HG03521 (cell line): Measurements from ENCODE around the gene KCNJ6.

Experiments used
- ATAC-seq: cut with Tn5 transposase; IDR thresholded peaks from one replicate; pipeline ENCODE4 v1.9.1; 2021; ENCODE audit warnings: mild to moderate bottlenecking, moderate library complexity; ENCODE audit not compliant: unreplicated experiment

The KCNJ6 gene

DNA sequence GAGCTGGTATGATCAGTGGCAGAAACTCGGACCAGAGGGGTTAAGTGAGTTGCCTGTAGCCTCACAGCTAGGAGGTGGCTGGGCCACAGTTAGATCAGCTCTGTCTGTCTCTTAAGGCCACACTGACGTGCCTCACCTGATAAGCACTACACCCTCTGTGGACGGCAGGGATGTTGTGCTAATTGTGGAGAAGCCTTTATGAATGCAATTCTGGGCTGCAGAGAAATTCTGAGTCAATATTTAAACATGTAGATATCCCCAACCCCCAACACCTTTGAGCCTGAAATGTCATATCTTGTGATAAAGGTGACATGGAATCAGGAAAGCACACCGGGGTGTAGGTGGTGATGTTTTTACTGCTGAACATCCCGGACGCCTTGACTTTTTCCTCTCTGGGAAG, 88.3 kb downstream of the KCNJ6 start:
- ATAC-seq, result no peak

DNA sequence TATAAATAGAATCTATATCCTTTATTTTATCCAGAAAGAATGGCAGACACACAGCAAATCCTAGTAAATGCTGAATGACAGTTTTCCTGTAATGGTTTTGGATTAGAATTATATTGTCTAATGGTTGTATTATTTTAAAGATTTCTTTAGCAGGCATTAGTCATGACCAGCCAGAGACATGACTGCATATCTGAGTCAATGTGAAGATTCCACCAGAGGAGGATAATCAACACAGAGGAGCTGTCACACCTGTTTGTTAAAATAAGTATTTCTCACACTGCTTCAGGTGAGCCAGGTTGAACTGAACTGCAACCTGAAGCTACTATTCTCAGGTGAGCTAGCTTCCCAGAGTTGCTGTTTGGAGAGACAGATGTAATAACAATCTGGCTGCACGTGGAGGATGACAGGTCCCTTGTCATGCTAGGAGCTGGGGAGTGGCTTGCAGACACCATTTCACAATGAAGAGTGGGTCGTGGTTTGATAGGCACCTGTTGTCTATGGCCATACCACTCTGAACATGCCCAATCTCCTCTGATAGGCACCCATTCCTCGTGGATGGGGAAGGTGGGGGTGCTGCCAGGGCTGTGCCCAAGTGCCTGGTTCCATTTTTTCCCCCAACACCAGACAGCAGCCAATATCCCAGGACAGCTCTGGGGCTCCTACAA, 94.3 kb downstream of the KCNJ6 start:
- no peak for ATAC-seq

DNA sequence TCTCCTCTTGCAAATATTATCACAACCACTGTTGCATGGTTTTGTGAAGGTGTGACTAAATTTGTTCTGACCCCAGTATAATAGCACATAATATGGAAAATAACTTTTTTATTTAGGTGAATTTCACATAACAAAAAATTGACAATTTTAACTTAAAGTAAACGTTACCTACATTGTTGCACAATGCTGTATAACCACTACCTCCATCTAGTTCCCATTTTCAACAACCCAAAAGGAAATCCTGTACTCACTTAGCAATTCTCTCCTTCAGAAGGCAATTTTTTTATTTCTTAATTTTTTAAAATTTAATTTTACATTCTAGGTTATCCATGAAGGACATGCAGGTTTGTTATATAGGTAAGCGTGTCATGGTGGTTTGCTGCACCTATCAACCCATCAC, 95.2 kb downstream of the KCNJ6 start:
- no peak for ATAC-seq

DNA sequence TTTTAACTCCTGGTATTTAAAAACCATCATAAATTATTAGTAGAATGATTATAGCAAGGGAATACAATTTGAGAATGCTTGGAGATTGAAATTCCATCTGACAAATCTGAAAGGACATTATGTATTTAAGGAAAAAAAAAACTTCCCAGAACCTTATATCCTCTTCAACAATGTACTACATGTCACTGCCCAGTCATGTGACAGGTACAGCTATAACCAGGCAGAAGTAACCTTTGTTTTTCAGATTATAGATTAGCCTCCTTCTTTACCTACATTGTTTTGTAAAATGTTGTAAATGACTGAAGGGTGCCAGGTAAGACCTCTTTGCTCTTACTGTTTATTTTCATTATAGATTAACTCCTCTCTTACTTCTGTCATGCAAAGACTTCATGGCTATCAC, 96.9 kb downstream of the KCNJ6 start:
- no peak for ATAC-seq

DNA sequence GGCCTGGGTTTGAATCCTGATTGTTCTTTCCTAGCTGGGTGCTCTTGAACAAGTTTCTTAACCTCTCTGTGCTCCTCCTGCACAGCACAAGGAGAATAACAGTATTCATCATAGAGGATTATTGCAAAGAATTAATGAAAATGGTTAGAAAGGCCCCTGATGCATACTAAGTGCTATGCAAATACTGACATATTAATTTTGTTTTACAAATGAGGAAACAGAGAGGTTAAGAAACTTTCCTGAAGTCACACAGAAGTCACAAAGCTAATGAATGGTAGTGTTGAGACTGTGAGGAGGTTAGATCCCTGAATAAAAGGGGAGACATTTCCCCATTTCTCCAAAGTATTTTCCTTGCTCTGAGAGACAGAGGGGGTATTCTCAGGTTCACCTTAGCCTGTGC, 99.0 kb downstream of the KCNJ6 start:
- ATAC-seq, result no peak

DNA sequence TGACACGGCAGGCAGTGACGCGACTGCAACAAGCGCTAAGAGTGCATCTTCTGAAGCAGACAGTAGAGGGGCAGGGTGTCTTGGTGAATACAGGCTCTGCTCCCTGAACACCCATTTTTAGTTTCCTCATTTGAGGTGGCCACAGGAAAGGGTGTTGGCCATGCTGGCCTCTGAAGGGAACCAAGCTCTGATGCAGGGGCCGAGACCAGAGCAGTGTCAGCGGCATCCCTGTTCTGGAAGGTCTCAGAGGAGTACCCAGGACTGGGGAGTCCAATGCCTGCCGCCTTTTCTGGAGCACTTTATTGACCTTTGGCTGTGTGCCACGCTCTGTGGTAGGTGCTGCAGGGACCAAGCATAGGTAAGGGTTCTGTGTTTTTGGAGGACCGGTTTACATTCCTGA, 100.4 kb downstream of the KCNJ6 start:
- no peak for ATAC-seq

DNA sequence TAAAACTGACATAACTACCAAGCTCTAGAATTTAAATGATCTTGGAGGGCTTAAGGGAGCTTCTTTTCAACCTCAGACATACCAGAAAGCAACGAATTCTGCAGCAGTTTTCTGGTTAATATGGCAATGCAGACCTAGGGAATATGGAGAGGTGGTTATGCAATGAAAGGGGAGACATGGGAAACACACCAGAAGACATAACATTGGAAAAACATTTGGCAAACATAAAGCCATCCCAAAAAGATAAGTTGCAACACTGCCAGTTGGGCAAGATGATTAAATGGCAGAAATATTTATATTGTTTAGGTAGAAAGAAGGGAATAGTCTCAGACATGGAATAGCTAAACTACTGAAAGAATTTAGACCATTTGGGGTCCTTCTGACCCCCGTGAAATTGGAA, 104.5 kb downstream of the KCNJ6 start:
- ATAC-seq, result no peak

DNA sequence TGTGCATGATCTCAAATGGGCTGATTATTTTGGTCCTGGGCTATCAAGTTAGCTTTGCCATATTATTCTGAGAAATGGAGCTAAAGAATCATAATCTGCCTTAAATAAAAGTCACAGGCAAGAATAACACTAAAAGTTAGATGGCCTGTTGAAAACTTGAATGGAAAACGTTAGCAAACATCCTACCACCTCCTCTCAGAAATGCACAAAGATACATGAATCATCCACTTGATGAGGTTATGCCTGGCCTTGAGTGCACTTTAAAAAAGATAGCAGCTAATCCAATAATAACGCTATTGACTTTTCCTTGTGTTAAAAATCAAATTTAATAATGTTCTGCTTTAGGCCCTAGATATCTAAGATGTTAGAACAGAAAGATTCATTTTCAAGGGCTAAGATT, 108.0 kb downstream of the KCNJ6 start:
- no peak for ATAC-seq

DNA sequence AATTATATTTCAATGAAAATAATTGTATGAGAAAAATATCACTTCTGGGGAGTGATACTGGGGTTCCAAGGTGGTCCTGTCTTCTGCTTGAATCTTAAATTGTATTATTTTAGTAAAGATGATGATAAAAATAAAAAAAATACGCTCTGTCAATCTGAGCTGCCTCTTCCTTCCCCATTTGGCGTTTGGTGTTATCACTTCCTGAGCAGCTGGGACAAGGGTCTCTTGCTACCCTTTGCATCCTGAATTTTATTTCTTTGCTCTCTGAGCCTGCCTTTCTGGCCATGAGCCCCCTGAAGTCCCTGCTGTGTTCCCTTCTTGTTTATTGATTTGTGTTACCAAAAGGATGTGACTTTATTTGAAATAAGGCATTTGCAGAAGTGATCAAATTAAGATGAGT, 111.0 kb downstream of the KCNJ6 start:
- ATAC-seq, result no peak

DNA sequence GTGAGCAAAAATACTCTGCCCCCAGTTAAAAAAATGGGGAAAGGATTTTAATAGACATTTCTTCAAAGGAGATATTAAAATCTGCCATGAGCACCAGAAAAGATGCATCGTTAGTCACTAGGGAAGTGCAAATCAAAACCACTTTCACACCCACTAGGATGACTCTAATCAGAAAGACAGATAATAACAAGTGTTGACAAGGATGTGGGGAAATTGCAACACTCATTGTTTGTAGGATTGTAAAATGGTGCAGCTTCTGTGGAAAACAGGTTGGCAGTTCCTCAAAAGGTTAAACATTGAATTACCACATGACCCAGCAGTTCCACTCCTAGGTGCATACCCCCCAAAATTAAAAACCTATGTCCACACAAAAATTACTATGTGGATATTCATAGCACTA, 112.3 kb downstream of the KCNJ6 start:
- no peak for ATAC-seq

DNA sequence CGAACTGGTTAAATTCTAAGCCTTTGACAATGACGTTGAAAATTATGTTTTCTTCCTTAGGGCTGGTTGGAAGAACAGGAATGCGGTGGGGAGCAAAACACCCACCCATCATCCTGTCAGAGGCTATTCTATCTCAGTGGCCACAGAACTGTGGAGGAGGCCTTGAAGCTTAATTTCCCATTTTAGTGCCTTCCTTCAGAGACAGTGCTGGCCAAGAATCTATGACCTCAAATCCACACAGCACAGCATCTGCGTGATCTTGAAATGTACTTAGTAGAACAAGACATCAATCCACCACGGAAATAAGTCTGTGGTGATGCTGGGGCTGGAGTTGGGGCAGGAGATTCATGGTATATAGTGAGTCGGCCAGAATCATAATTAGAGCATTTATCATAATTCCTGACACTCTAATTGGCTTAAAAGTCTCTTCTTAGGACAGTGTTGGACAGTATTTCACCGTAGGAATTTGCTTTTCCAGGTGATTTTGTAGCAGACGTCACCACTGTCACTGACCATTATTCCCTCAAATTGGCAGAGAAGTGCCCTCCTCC, 113.1 kb downstream of the KCNJ6 start:
- ATAC-seq, result no peak

DNA sequence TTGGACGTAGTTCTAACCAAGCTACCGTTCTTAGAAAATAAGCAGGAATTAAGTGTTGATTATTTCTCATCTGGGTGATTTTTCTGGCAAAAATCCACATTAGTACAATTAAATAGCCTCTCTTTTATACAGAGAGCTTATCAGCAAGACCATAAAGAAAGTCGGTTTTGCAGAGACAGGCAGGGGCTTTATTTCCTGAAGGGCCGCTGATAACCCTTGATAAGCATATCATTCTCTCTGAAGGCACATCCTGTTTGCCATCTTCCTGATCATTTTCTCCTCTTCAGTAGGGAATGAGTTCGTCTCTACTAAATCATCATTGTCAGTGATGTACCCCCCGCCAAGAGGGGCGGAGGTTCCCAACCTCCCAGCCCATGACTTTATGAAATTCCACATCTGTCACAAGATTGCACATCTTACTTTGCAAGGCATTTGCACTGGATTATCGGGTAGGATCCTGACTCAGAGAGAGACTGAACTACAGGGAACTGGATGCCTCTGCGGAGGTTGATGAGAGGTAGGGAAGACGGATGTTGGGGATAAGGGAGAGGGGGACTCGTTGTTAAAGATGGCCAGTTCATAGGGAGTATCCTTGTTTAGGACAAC, 115.7 kb downstream of the KCNJ6 start:
- ATAC-seq, result no peak

DNA sequence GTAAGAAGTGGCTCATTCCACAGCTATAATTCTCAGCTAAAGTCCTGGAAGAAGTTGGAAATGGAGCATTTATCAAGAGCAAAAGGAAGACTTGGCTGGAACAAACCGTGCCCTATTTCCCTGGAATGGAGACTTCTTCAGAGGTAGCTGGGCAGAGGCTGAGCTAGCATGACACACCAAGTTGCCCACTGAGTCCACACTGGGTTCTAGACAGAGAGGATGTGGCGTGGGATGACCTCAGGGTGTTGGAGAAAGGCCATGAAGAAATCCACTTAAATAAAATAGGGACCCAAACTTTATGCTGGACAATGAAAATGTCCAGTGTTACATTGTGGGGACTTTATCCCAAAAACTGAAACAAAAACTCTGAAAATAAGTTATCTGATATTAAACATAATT, 116.2 kb downstream of the KCNJ6 start:
- no peak for ATAC-seq

DNA sequence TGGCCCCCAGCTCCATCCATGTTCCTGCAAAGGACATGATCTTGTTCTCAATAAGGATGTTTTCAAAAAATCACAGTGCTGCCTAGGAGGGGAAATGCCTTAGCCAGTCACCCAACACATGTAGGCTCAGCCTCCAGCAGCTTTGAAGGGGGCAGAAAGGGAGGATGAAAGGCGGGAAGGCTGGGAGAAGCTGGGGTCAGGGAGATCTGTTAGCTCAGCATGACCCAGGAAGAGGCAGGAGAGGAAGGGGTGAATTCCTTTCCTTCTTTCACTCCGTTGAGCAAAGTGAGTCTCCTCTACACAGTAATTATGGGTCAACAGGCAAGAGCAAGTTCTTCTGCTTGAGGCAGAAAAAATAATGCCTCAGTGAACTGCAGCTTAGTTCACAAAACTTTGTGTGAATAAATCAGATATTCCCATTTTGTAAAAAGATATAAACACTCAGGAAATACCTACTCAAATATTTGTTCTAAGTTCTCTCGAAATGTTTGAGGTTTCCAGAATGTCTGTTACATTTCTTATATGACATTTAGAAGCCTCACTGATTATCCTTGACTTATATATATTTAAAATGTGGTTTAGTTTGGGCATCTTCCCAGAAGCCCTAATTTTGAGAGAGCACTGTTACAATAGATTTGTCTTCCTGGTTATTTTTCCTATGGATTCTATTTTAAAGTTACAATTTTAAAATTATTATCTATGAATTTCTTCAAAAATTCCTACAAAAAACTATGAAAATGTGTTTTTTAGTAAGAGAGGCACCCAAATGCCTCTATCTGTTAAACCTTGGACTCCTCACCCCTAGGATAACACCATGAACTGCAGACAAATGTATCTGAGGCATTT, 116.8 kb downstream of the KCNJ6 start:
- ATAC-seq, result no peak

DNA sequence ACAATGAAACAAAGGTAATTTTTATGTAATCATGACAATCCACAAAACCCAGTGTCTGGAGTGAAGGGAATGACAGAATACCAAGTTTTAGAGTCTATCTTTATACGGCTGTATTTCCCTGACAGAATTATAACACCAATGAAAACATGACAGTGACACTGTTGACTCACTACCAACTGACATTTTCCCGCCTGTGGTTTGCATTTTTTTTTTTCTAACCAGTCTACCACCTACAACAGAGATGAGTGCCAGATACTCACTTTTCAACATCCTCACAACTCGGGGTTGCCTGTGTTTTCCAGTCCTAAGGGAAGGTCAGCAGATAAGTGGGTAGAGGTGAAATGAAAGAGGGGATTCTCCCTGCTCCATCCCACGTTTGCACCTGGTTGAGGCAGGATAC, 118.9 kb downstream of the KCNJ6 start:
- ATAC-seq, result no peak

DNA sequence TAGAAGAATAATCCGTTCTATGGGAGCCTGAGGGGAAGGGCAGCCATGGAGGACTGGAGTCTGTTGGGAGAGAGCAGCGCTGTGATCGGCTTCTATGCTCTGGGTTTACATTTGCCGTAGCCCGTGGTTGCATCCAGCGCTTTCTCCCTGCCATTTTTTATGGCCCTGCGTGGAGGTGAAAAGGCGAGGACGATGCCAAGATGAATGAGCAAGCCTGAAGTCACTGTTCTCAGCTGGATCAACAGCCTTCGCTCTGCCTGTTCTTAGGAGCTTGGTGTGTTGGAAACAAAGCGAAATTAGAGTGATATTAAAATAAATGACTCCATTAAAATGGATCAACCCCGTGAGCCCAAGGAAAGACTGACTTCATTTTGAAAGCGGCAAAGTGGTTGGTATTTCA, 120.2 kb downstream of the KCNJ6 start:
- no peak for ATAC-seq

DNA sequence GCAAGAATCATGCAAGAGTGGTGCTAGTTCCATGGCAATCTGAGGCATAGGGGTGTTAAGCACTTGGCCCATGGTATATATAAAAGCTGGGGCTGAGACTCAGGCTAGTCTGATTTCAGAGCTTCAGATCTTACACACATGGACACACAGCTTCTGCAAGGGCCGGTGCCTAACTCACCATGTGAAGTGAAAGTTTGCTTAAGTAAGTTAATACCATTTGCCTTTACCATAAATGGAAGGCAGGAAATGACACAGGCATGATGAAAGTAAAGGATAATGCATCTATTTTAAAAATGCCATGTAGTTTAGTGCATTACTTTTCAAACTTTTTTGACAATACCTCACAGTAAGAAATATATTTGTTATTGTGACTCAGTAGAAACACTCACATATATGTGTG, 122.6 kb downstream of the KCNJ6 start:
- ATAC-seq, result no peak

DNA sequence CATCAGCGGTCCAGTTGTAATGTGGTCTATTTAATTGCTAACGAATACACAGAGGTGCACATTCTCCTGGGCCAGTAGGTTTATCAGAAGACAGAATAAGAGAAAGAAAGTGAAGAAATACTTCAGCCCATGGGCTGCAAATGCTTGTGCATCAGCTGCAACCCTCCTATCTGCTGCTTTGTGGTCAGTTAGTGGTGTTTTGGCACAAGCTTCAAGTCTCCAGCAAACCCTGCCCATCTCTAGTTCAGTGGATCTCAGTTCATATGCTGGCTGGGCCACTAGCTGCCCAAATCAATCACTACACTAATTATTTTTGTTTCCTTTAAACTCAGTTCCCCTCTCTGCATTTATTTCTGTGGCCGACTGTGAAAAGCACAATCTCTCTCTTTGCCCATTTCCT, 124.2 kb downstream of the KCNJ6 start:
- no peak for ATAC-seq

DNA sequence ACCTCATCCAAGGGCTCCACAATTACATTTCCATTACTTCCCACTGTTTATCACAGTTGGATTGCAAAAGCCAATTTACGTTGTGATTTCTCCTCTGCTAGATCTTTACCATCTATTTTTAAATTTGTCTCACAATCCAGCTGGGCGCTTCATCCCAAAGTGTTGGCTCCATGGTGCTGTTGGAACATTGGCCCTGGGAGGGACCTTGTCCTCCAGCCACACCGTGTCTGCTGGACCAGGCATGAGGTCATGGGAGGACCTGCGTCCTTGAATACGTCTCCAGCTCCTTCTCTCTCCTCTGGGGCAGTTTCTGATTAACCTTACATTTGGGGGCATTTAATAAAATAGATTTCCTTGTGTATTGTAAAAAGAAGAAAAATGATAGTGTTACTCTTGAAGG, 125.4 kb downstream of the KCNJ6 start:
- no peak for ATAC-seq

DNA sequence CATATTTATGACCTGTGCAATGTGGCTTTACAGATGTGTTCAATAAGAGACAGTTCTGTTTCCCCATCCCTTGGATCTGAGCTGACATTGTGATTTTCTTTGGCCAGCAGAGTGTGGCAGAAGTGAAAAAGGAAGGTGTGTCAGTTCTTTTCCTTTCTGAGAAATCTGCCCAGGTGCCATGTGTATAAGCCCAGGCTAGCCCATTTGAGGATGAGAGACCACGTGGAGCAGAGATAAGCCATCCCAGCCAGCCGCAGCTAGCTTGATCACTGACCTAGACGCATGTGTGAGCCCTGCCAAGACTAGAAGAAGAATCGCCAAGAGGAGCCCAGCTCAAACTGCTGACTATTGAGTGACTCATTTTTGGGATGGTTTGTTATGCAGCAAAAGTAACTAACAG, 127.8 kb downstream of the KCNJ6 start:
- ATAC-seq, result no peak

DNA sequence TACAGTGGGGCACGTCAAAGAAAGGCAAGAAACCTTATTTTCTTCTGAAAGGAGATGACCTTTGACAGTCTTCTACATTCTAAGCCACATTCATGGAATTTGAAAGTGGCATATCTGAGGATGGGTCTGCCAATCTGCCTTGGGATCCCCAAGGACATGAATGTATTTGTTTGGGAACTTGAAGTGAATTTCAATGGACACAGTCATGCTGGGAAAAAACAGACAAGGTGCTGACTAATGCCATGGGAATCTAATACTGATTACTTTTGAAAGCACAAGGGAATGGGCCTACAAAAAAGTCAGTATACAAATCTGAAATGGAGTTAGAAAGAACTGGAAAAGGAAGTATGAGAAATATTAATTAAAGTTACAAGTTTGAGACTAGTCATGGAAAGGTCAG, 128.8 kb downstream of the KCNJ6 start:
- no peak for ATAC-seq
